ENCODE results near the gene SVOPL.

GRCh38 chr7:138590154-138590553 is 111.0 kb downstream of the SVOPL start:
- TF ChIP-seq CTCF (IDR thresholded peaks at IDR 0.05 in 2 of 3, conservative IDR thresholded peaks at IDR 0.05 in 1 of 3; ENCODE audit: control insufficient read depth in 2 of 3, extremely low read depth in 1 of 3, insufficient read depth in 1 of 3, low read depth in 3 of 3, low read length in 3 of 3) (no peak), BHLHE40 (IDR thresholded peaks at IDR 0.05; ENCODE audit: borderline replicate concordance in 1 of 2, low read depth in 2 of 2, low read length in 1 of 2) (no peak), POLR2A (IDR thresholded peaks at IDR 0.05; ENCODE audit: low read depth, low read length) (no peak), NFIC (IDR thresholded peaks at IDR 0.05; ENCODE audit: low read depth, low read length) (no peak), EZH2 (IDR thresholded peaks at IDR 0.05; ENCODE audit: borderline replicate concordance, control insufficient read depth, low read depth, low read length) (no peak), WRNIP1 (IDR thresholded peaks at IDR 0.05; ENCODE audit: borderline replicate concordance, low read depth, low read length) (no peak), CBFB (IDR thresholded peaks at IDR 0.05; ENCODE audit: low read depth) (no peak), REST (IDR thresholded peaks at IDR 0.05; ENCODE audit: low read depth, low read length) (no peak), TAF1 (IDR thresholded peaks at IDR 0.05; ENCODE audit: borderline replicate concordance, low read depth, low read length) (no peak), POLR2AphosphoS5 (IDR thresholded peaks at IDR 0.05; ENCODE audit: low read length) (no peak), RAD21 (IDR thresholded peaks at IDR 0.05; ENCODE audit: insufficient read depth, low read depth, low read length) (no peak), CBX3 (IDR thresholded peaks at IDR 0.05; ENCODE audit: borderline replicate concordance, low read depth) (no peak)
